Measurements from ENCODE around the gene SLC24A4.

DNA sequence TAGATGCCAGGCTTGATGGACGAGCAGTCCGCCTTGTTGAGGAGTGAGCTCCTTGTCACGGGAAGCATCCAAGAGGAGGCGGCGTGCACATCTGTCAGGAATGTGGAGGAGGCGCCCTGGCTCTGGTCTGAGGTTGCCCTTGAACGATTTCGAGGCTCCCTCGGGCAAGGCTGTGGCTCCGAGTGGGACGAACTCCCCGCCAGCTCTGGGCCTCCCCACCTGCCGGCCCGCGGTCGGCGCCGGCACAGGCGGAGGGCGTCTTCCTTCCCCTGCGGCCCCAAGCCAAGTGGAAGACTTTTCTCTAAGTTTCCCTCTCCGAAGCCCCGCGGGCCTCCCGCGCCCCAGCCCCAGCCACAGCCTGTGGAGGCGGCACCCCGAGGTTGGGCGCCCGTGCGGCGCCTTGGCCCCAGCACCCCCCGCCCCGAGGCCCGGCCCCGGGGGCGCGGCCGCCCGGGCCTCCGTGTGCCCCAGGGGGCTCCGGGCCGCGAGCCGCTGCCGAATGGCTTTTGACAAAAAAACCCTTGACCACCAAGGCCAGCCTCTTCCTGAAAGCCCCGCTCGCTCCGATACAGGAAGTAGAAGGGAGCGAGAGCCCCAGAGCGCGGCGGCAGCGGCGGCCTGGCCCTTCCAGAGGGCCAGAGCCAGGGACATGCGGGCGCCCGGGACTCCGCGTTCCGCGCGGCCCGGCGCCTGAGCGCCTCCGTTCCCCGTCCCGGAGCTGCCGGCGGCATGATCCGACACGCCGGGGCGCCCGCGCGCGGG is 190.4 kb downstream of the SLC24A4 start, which contains the start of gene RIN3:
- TF ChIP-seq POLR2A (IDR thresholded peaks at IDR 0.05): peak in 1 of 2 donors; percentile 28
- no peak for TF ChIP-seq CTCF (IDR thresholded peaks at IDR 0.05)

Data from uterus (tissue), 2 donors.